K562 (cell line): ENCODE data around the gene ASRGL1. TPM values are rescaled to one million over a fixed set of nuclear protein-coding genes. Genes with fewer than 3 reads are reported as not detected.
A peak's percentile ranks its signal among the peaks of the same experiment; 100 is the strongest.

ENCODE experiments used
- ATAC-seq: fragments of 200-7000 bp; cut with Tn5 transposase; 3 replicates; pipeline ENCODE4 v1.9.1; 2020; ENCODE audit warnings: moderate library complexity
- BruUV-seq: library from RNA; stranded (reverse); fragments of 400-500 nt; replicated peaks from 2 replicates; lab custom pipeline; 2021; lab: Mats Ljungman, UMichigan
- CTCF ChIA-PET: fragments of 300-600 bp; formaldehyde crosslinking; extraction: SDS; loops from one replicate; lab custom pipeline; 2021; ENCODE audit warnings: low intra/inter-chr PET ratio; lab: Yijun Ruan, JAX
- POLR2A ChIA-PET: fragments of 300-600, 350-650 bp; sonication (Branson Sonifier 250); formaldehyde crosslinking; extraction: SDS; loops from one replicate; lab custom pipeline; 2021; ENCODE audit warnings: antibody characterized with exemption, inconsistent platforms; lab: Yijun Ruan, JAX
- DNase-seq, 4 experiments: peaks; one replicate each; pipeline versions ENCODE4 v3.0.0 to v3.0.0-alpha.2; 2011 to 2018; ENCODE audit warnings: low spot score in 3 of 4, mixed read lengths in 3 of 4; ENCODE audit errors: extremely low read depth in 1 of 4
- FAIRE-seq: peaks from 2 replicates; lab custom pipeline; 2011; peaks lifted over from hg19 to GRCh38; lab: Jason Lieb, UNC
- H2AFZ ChIP-seq: 2 replicates; pipeline ENCODE4 v1.6.0; 2011; ENCODE audit warnings: low read depth, low read length, control low read depth, inconsistent platforms
- H3K27ac ChIP-seq: fragments of 200-600 bp; 3 replicates; pipeline ENCODE4 v1.8.0; 2011; ENCODE audit warnings: low read depth, mild to moderate bottlenecking, control low read depth, inconsistent platforms, low read length, moderate library complexity, mixed read lengths; ENCODE audit errors: extremely low read depth
- H3K27me3 ChIP-seq, 2 experiments: fragments of 300-600 bp in 1 of 2; 2 replicates in 1 of 2; 3 replicates in 1 of 2; pipeline versions ENCODE4 v1.6.0 to v1.8.0; 2011; ENCODE audit warnings: inconsistent platforms in 2 of 2, low read length in 2 of 2, mild to moderate bottlenecking in 1 of 2, mixed read lengths in 1 of 2, moderate library complexity in 1 of 2; ENCODE audit not compliant: control insufficient read depth in 2 of 2, insufficient read depth in 2 of 2
- H3K36me3 ChIP-seq: fragments of 300-600 bp; 3 replicates; pipeline ENCODE4 v1.8.0; 2011; ENCODE audit warnings: mild to moderate bottlenecking, low read length, inconsistent platforms; ENCODE audit not compliant: control insufficient read depth, insufficient read depth
- H3K4me1 ChIP-seq, 2 experiments: fragments of 200-600 bp in 1 of 2; replicated peaks in 1 of 2; 2 replicates in 1 of 2; 3 replicates in 1 of 2; pipeline versions ENCODE4 v1.5.1 to v1.8.0; 2011; ENCODE audit warnings: inconsistent platforms in 2 of 2, low read length in 2 of 2, mild to moderate bottlenecking in 1 of 2, mixed read lengths in 1 of 2, moderate library complexity in 1 of 2; ENCODE audit not compliant: control insufficient read depth in 2 of 2, insufficient read depth in 2 of 2
- H3K4me2 ChIP-seq: 2 replicates; pipeline ENCODE4 v1.6.1; 2011; ENCODE audit warnings: low read length, control low read depth, inconsistent platforms, mixed read lengths; ENCODE audit not compliant: insufficient read depth
- H3K4me3 ChIP-seq: fragments of 200-600 bp; sonication (generic), shearing (Covaris generic); 2 replicates; pipeline ENCODE4 v1.5.1; 2016; ENCODE audit warnings: control low read depth, inconsistent platforms
- H3K79me2 ChIP-seq: fragments of 200-600 bp; 3 replicates; pipeline ENCODE4 v1.8.0; 2011; ENCODE audit warnings: low read length, inconsistent platforms; ENCODE audit not compliant: control insufficient read depth, insufficient read depth
- H3K9ac ChIP-seq, 2 experiments: 2 replicates each; pipeline versions ENCODE4 v1.6.0 to v1.6.1; 2011; ENCODE audit warnings: low read depth in 2 of 2, low read length in 2 of 2, control low read depth in 1 of 2, inconsistent platforms in 1 of 2, mild to moderate bottlenecking in 1 of 2, mixed read lengths in 1 of 2; ENCODE audit not compliant: insufficient read depth in 1 of 2
- H3K9me1 ChIP-seq: one replicate; pipeline ENCODE4 v1.6.0; 2011; ENCODE audit warnings: inconsistent platforms, mild to moderate bottlenecking, low read length, moderate library complexity; ENCODE audit not compliant: control insufficient read depth, insufficient read depth
- H3K9me3 ChIP-seq: replicated peaks from 2 replicates; pipeline ENCODE4 v1.5.1; 2011; ENCODE audit warnings: low read depth, low read length, inconsistent platforms; ENCODE audit not compliant: control insufficient read depth, insufficient read depth
- H4K20me1 ChIP-seq: replicated peaks from 2 replicates; pipeline ENCODE4 v1.6.1; 2011; ENCODE audit warnings: low read length, inconsistent platforms, mixed read lengths; ENCODE audit not compliant: control insufficient read depth, insufficient read depth
- ARID2 ChIP-seq: fragments of 450-650 bp; IDR thresholded peaks from 2 replicates; pipeline ENCODE4 v1.6.1; 2017; ENCODE audit warnings: antibody characterized with exemption, mild to moderate bottlenecking
- ELF4 ChIP-seq: fragments of 450-650 bp; formaldehyde crosslinking; IDR thresholded peaks from 2 replicates; pipeline ENCODE4 v1.4.0; 2022; ENCODE audit warnings: missing genetic modification characterization
- GABPA ChIP-seq: fragments of 200-800 bp; sonication (Bioruptor generic); conservative IDR thresholded peaks from 2 replicates; pipeline ENCODE4 v1.6.1; 2016; ENCODE audit warnings: low read depth, missing genetic modification characterization, missing compliant biosample characterization
- HINFP ChIP-seq: fragments of 450-650 bp; conservative IDR thresholded peaks from 2 replicates; pipeline ENCODE4 v1.6.1; 2016; ENCODE audit warnings: missing genetic modification characterization, low read depth, mild to moderate bottlenecking, control low read depth, missing compliant biosample characterization
- LEF1 ChIP-seq: fragments of 450-650 bp; IDR thresholded peaks from 2 replicates; pipeline ENCODE4 v1.6.1; 2016; ENCODE audit warnings: mild to moderate bottlenecking
- MAFK ChIP-seq: IDR thresholded peaks from 2 replicates; pipeline ENCODE4 v1.6.1; 2011; ENCODE audit warnings: low read length, improper control_type of control experiment
- NEUROD1 ChIP-seq: fragments of 150-350 bp; IDR thresholded peaks from 2 replicates; pipeline ENCODE4 v1.6.1; 2014; ENCODE audit warnings: borderline replicate concordance, low read length, low read depth; ENCODE audit not compliant: partially characterized antibody
- NFATC3 ChIP-seq: fragments of 450-650 bp; IDR thresholded peaks from 2 replicates; pipeline ENCODE4 v1.6.1; 2017; ENCODE audit warnings: mild to moderate bottlenecking
- ZNF184 ChIP-seq: sonication (generic); formaldehyde crosslinking; IDR thresholded peaks from 2 replicates; pipeline ENCODE4 v1.5.0; 2020; ENCODE audit warnings: missing genetic modification reagents
- ZNF408 ChIP-seq: fragments of 250-450 bp; sonication (Bioruptor Pico); IDR thresholded peaks from 2 replicates; pipeline ENCODE4 v1.4.0; 2020; ENCODE audit warnings: low read depth, mild to moderate bottlenecking, moderate library complexity
- ZNF830 ChIP-seq: fragments of 250-450 bp; sonication (Bioruptor Pico); IDR thresholded peaks from 2 replicates; pipeline ENCODE4 v1.5.0; 2021; ENCODE audit warnings: mild to moderate bottlenecking
- WGBS: fragments of 100-300 bp; shearing (Covaris generic); methylation state at CpG from one replicate; pipeline ENCODE4 v1.1.6; 2016; ENCODE audit warnings: low coverage, mixed read lengths; ENCODE audit not compliant: insufficient coverage; ENCODE audit errors: missing lambda C conversion rate; 5-methylcytosine and 5-hydroxymethylcytosine counted together
- in situ Hi-C: fragments of 300-500 bp; cut with MboI; formaldehyde crosslinking; loops from 4 replicates; pipeline ENCODE4 v1.15.0; 2018; ENCODE audit warnings: inconsistent platforms, mixed read lengths
- intact Hi-C: fragments of 100-400 bp; cut with micrococcal nuclease; formaldehyde crosslinking; loops from 2 replicates; pipeline ENCODE4 v1.14.2; 2022
- polyA plus RNA-seq, 8 experiments: library from polyadenylated mRNA; depleted of rRNA in 4 of 8; stranded (reverse) in 5 of 8; unstranded in 3 of 8; fragments of >200 nt; fragmentation: Nextera tagmentation in 2 of 8; fragmentation: Illumina TruSeq in 1 of 8; extraction: Ambion mirVana in 2 of 8; extraction: Trizol in 1 of 8; gene quantifications; 2 replicates each; pipeline versions ENCODE4 v1.2.1 to v1.2.3, GENCODE V29; 2011 to 2014; ENCODE audit warnings: inconsistent platforms in 1 of 8, missing spikeins in 1 of 8
- total RNA-seq, 7 experiments: library from RNA; depleted of rRNA in 6 of 7; stranded (reverse); fragments of >200 nt in 6 of 7; fragmentation: Illumina TruSeq in 2 of 7; extraction: Trizol in 2 of 7; gene quantifications; 2 replicates each; pipeline versions ENCODE4 v1.2.1 to v1.2.3, GENCODE V29; 2011 to 2021; ENCODE audit warnings: low replicate concordance in 1 of 7
- TF ChIP-seq, protein P1 (sequence below): fragments of 250-450 bp; sonication (Bioruptor Pico); IDR thresholded peaks from 2 replicates; pipeline ENCODE4 v1.6.1; 2021; ENCODE audit warnings: mild to moderate bottlenecking
- TF ChIP-seq, protein P2 (sequence below), 2 experiments: fragments of 450-650 bp in 1 of 2; IDR thresholded peaks; 2 replicates each; pipeline ENCODE4 v1.6.1; 2011 to 2017; ENCODE audit warnings: low read depth in 2 of 2, antibody characterized with exemption in 1 of 2, borderline replicate concordance in 1 of 2, low read length in 1 of 2, mild to moderate bottlenecking in 1 of 2, mixed read lengths in 1 of 2; ENCODE audit not compliant: control insufficient read depth in 1 of 2
- TF ChIP-seq, protein P3 (sequence below), 2 experiments: IDR thresholded peaks in 1 of 2; conservative IDR thresholded peaks in 1 of 2; 2 replicates each; pipeline ENCODE4 v1.6.1; 2016; ENCODE audit warnings: low read depth in 2 of 2, mild to moderate bottlenecking in 1 of 2, missing compliant biosample characterization in 1 of 2, missing genetic modification characterization in 1 of 2, moderate library complexity in 1 of 2

The ASRGL1 gene
- total and polyA plus RNA-seq, 9 of the 15 experiments (the other 6 are each of a cell fraction or from before 2014, with no cell fraction given) = 3.1 to 23.0 (median 11.2) TPM

- ChIA-PET CTCF (no interaction called here), POLR2A (interaction anchor here (0.7 to 1.4 kb wide), 3 partner anchors 14 to 46 kb away, joined by 3 read pairs; no protein-coding TSS in a partner anchor)
- Histone ChIP-seq H3K4me1 (peaks cover 33 to 35% of the 10 kb centered on the region in 2 experiments), H3K4me3 (no peak overlapping the region), H3K9me1 (no peaks in the 10 kb centered on the region), H3K27me3 (no peaks in the 10 kb centered on the region), H3K27ac (no peak overlapping the region), H2AFZ (peak overlapping the region; percentile 34; the same call in 1 of the 2 replicates), H3K9me3 (no peaks in the 10 kb centered on the region), H3K4me2 (no peak overlapping the region), H3K79me2 (no peaks in the 10 kb centered on the region), H4K20me1 (no peaks in the 10 kb centered on the region), H3K36me3 (no peaks in the 10 kb centered on the region), H3K9ac (peak overlapping the region in 1 of 2 experiments; percentile 75; a peak in 2 of 4 replicates)
- no peak for DNase-seq
- in situ Hi-C loops (loop anchor here (5.0 kb wide), 1 partner anchor 135 kb away; no protein-coding TSS in a partner anchor), intact Hi-C loops (loop anchor here (10.0 kb wide), 1 partner anchor 83 kb away; no protein-coding TSS in a partner anchor)
- no peak for ATAC-seq
- FAIRE-seq = no peak
- 33% methylated on average over 7 of the region's 7 CpGs for WGBS
- no TSS peak for BruUV-seq
- TF ChIP-seq NFATC3 (no peak), ARID2 (no peak), LEF1 (no peak), ELF4 (CRISPR knock-in tag) (no peak), MAFK (no peak), ZNF830 (CRISPR knock-in tag) (no peak), ZNF408 (CRISPR knock-in tag) (no peak), HINFP (no peak), NEUROD1 (no peak), GABPA (no peak), ZNF184 (no peak)
- TF ChIP-seq, protein P1, sequence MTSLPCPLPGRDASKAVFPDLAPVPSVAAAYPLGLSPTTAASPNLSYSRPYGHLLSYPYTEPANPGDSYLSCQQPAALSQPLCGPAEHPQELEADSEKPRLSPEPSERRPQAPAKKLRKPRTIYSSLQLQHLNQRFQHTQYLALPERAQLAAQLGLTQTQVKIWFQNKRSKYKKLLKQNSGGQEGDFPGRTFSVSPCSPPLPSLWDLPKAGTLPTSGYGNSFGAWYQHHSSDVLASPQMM (CRISPR knock-in tag) = no peak
- TF ChIP-seq, protein P2, sequence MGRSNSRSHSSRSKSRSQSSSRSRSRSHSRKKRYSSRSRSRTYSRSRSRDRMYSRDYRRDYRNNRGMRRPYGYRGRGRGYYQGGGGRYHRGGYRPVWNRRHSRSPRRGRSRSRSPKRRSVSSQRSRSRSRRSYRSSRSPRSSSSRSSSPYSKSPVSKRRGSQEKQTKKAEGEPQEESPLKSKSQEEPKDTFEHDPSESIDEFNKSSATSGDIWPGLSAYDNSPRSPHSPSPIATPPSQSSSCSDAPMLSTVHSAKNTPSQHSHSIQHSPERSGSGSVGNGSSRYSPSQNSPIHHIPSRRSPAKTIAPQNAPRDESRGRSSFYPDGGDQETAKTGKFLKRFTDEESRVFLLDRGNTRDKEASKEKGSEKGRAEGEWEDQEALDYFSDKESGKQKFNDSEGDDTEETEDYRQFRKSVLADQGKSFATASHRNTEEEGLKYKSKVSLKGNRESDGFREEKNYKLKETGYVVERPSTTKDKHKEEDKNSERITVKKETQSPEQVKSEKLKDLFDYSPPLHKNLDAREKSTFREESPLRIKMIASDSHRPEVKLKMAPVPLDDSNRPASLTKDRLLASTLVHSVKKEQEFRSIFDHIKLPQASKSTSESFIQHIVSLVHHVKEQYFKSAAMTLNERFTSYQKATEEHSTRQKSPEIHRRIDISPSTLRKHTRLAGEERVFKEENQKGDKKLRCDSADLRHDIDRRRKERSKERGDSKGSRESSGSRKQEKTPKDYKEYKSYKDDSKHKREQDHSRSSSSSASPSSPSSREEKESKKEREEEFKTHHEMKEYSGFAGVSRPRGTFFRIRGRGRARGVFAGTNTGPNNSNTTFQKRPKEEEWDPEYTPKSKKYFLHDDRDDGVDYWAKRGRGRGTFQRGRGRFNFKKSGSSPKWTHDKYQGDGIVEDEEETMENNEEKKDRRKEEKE (IDR thresholded peaks at IDR 0.05; ENCODE audit: borderline replicate concordance in 1 of 2, control insufficient read depth in 1 of 2, low read depth in 2 of 2, low read length in 1 of 2) = no peak
- TF ChIP-seq, protein P3, sequence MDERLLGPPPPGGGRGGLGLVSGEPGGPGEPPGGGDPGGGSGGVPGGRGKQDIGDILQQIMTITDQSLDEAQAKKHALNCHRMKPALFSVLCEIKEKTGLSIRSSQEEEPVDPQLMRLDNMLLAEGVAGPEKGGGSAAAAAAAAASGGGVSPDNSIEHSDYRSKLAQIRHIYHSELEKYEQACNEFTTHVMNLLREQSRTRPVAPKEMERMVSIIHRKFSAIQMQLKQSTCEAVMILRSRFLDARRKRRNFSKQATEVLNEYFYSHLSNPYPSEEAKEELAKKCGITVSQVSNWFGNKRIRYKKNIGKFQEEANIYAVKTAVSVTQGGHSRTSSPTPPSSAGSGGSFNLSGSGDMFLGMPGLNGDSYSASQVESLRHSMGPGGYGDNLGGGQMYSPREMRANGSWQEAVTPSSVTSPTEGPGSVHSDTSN (CRISPR knock-in tag; IDR thresholded peaks at IDR 0.05; ENCODE audit: low read depth) = no peak
- TF ChIP-seq, protein P3 (tag; conservative IDR thresholded peaks at IDR 0.05; ENCODE audit: low read depth) = no peak
Measured at GRCh38 chr11:62421996-62422395, 84.7 kb downstream of the ASRGL1 start.
